ENCODE measurements around the gene C1QA. TPM values are rescaled to one million over a fixed set of nuclear protein-coding genes. Genes with fewer than 3 reads are reported as not detected.

C1QA gene
- total and polyA plus RNA-seq, 10 of the 15 experiments (the other 5 are each of a cell fraction or from before 2014, with no cell fraction given) = 0.59 TPM; not detected in 9

GRCh38 chr1:22615886-22616285 is 20.5 kb upstream of the C1QA start:
- intact Hi-C loops (cut with micrococcal nuclease; ENCODE audit: unreplicated experiment) (no loop called here), in situ Hi-C loops (cut with MboI) (no loop called here)
- Histone ChIP-seq H3K4me1 (ENCODE audit: control insufficient read depth, insufficient read depth, low read length) (no peaks in the 10 kb centered on the region), H3K4me3 (no peak overlapping the region), H3K27me3 (replicated peaks in 1 of 2; ENCODE audit: control insufficient read depth in 2 of 2, insufficient read depth in 2 of 2, low read length in 1 of 2) (peaks cover 0 to 3% of the 10 kb centered on the region in 2 experiments; a peak in 3 of 4 replicates), H3K4me2 (ENCODE audit: control insufficient read depth, insufficient read depth) (no peak overlapping the region), H2AFZ (ENCODE audit: control insufficient read depth, low read depth, low read length) (no peak overlapping the region), H3K9me3 (replicated peaks; ENCODE audit: control insufficient read depth, insufficient read depth, low read length) (no peaks in the 10 kb centered on the region), H3K27ac (ENCODE audit: control insufficient read depth, insufficient read depth) (no peak overlapping the region), H3K79me2 (ENCODE audit: control insufficient read depth, insufficient read depth, low read length) (no peaks in the 10 kb centered on the region), H4K20me1 (ENCODE audit: control insufficient read depth, insufficient read depth) (no peaks in the 10 kb centered on the region; the same call in 1 of the 2 replicates), H3K36me3 (ENCODE audit: control insufficient read depth in 2 of 2, insufficient read depth in 2 of 2, low read length in 1 of 2) (no peaks in the 10 kb centered on the region), H3K9ac (ENCODE audit: control insufficient read depth, insufficient read depth, low read length) (no peak overlapping the region)
- no TSS peak for BruUV-seq (replicated peaks)
- CTCF ChIA-PET = no interaction called here
- FAIRE-seq (no peak), ATAC-seq (no peak), DNase-seq (ENCODE audit: low read depth, low spot score) (no peak)
- TF ChIP-seq SREBF1 (IDR thresholded peaks at IDR 0.05; ENCODE audit: low read length) (no peak), STAT1 (conservative IDR thresholded peaks at IDR 0.05) (no peak), NFIC (IDR thresholded peaks at IDR 0.05; ENCODE audit: low read depth, low read length) (no peak), POLR2A (IDR thresholded peaks at IDR 0.05; ENCODE audit: low read depth, low read length) (no peak), RELB (IDR thresholded peaks at IDR 0.05; ENCODE audit: low read depth) (no peak), MLLT1 (IDR thresholded peaks at IDR 0.05) (no peak), EP300 (IDR thresholded peaks at IDR 0.05; ENCODE audit: borderline replicate concordance in 1 of 2, control insufficient read depth in 1 of 2, low read depth in 2 of 2, low read length in 2 of 2) (no peak), RUNX3 (IDR thresholded peaks at IDR 0.05; ENCODE audit: low read length) (no peak), LARP7 (IDR thresholded peaks at IDR 0.05) (no peak)
- 0% methylated on average over 2 of the region's 2 CpGs for WGBS (ENCODE audit: insufficient coverage, insufficient replicate concordance, low lambda C conversion rate, missing lambda C conversion rate)
- POLR2A ChIA-PET = no interaction called here
- SMC1A ChIA-PET (ENCODE audit: uncharacterized antibody, unreplicated experiment) = no interaction called here
- RAD21 ChIA-PET (ENCODE audit: unreplicated experiment) = no interaction called here
